Measurements from ENCODE around the gene COG4.
"Not testable (repeated sequence)": the region's sequence is repeated elsewhere in the genome, so short reads cannot be mapped to it uniquely, and the experiment has no call there.

COG4 gene

GRCh38 chr16:70453892-70454221 lies 69.5 kb downstream of the COG4 start:
- DNase-seq, result no peak

- DNase-seq, result no peak
Observed at GRCh38 chr16:70453117-70453891, 70.0 kb downstream of the COG4 start.

- not testable (repeated sequence) for DNase-seq
Observed at GRCh38 chr16:70451004-70451340, 72.4 kb downstream of the COG4 start.

- not testable (repeated sequence) for DNase-seq
Observed at GRCh38 chr16:70450142-70451003, 73.0 kb downstream of the COG4 start.

GRCh38 chr16:70448075-70448474 lies 75.3 kb downstream of the COG4 start:
- no peak for DNase-seq

- no peak for DNase-seq
Observed at GRCh38 chr16:70444249-70445063, 78.9 kb downstream of the COG4 start.

GRCh38 chr16:70442344-70442743 lies 81.0 kb downstream of the COG4 start:
- no peak for DNase-seq

GRCh38 chr16:70441406-70441990 lies 81.9 kb downstream of the COG4 start:
- DNase-seq, result no peak

- no peak for DNase-seq
Observed at GRCh38 chr16:70440009-70440692, 83.2 kb downstream of the COG4 start.

GRCh38 chr16:70438969-70439862 lies 84.1 kb downstream of the COG4 start, which contains the start of gene ST3GAL2:
ST3GAL2 (minus strand) TSS chr16:70439100; CDS start chr16:70398530, 40,570 bp downstream.
- peak; percentile 91 to 93 for DNase-seq

GRCh38 chr16:70438585-70438968 lies 84.8 kb downstream of the COG4 start:
- no peak for DNase-seq

GRCh38 chr16:70437582-70438557 lies 85.5 kb downstream of the COG4 start:
- DNase-seq, result no peak

GRCh38 chr16:70437017-70437581 lies 86.3 kb downstream of the COG4 start:
- no peak for DNase-seq

GRCh38 chr16:70434484-70435260 lies 88.7 kb downstream of the COG4 start:
- no peak for DNase-seq

- no peak for DNase-seq
Observed at GRCh38 chr16:70433458-70434103, 89.8 kb downstream of the COG4 start.

- DNase-seq, result no peak
Observed at GRCh38 chr16:70432723-70433457, 90.5 kb downstream of the COG4 start.

GRCh38 chr16:70432356-70432722 lies 91.0 kb downstream of the COG4 start:
- DNase-seq, result no peak
